RWPE2 (cell line): ENCODE data around the gene DDX28.
"Not testable (repeated sequence)": the region's sequence is repeated elsewhere in the genome, so short reads cannot be mapped to it uniquely, and the experiment has no call there.

Experiments
- ATAC-seq: fragments of 200-7000 bp; cut with Tn5 transposase; 3 replicates; pipeline ENCODE4 v1.9.1; 2021; ENCODE audit warnings: low read depth
- DNase-seq: peaks from one replicate; pipeline ENCODE4 v3.0.0-alpha.2; 2020; ENCODE audit warnings: low spot score
- H3K27ac ChIP-seq: fragments of 450-650 bp; 2 replicates; pipeline ENCODE4 v1.5.1; 2017; ENCODE audit warnings: mild to moderate bottlenecking; ENCODE audit not compliant: poor library complexity, severe bottlenecking
- H3K27me3 ChIP-seq: fragments of 250-450 bp; sonication (Bioruptor Pico); 2 replicates; pipeline ENCODE4 v1.5.1; 2021; ENCODE audit warnings: mild to moderate bottlenecking, moderate library complexity; ENCODE audit not compliant: insufficient read depth, poor library complexity, severe bottlenecking
- H3K36me3 ChIP-seq: fragments of 250-450 bp; sonication (Bioruptor Pico); 2 replicates; pipeline ENCODE4 v1.5.1; 2020; ENCODE audit warnings: low read depth, mild to moderate bottlenecking, moderate library complexity
- H3K4me1 ChIP-seq: fragments of 250-450 bp; sonication (Bioruptor Pico); 2 replicates; pipeline ENCODE4 v1.5.1; 2021; ENCODE audit warnings: mild to moderate bottlenecking, moderate library complexity; ENCODE audit not compliant: insufficient read depth, poor library complexity, severe bottlenecking
- H3K4me3 ChIP-seq: fragments of 250-450 bp; sonication (Bioruptor Pico); 2 replicates; pipeline ENCODE4 v1.5.1; 2021; ENCODE audit warnings: mild to moderate bottlenecking, moderate library complexity; ENCODE audit not compliant: severe bottlenecking
- H3K9me3 ChIP-seq: fragments of 250-450 bp; sonication (Bioruptor Pico); 2 replicates; pipeline ENCODE4 v1.5.1; 2021; ENCODE audit warnings: mild to moderate bottlenecking, moderate library complexity; ENCODE audit not compliant: severe bottlenecking
- TF ChIP-seq, protein P1 (sequence below): fragments of 450-650 bp; IDR thresholded peaks from one replicate; pipeline ENCODE4 v1.5.1; 2017; ENCODE audit warnings: mild to moderate bottlenecking, moderate library complexity; ENCODE audit not compliant: poor library complexity, severe bottlenecking

DDX28 gene

DNA sequence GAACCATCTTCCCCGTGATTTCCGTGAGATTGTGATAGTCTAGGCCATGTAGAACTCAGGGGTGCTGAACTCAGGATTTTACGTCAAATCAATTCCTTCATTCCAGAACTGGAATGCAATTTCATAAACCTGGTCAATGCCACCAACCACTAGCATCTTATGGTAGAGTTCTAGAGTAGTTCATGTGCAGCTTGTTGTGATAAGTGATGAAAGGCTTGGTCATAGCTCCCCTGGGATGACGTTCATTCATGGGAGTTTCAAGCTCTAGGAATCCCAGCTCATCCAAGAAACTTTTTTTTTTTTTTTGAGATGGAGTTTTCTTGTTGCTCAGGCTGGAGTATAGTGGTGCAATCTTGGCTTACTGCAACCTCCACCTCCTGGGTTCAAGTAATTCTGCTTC lies 20.0 kb downstream of the DDX28 start:
- Histone ChIP-seq H3K36me3 (no peaks in the 10 kb centered on the region), H3K27me3 (no peaks in the 10 kb centered on the region), H3K27ac (no peak overlapping the region), H3K4me1 (peaks cover 6% of the 10 kb centered on the region), H3K4me3 (no peak overlapping the region), H3K9me3 (no peaks in the 10 kb centered on the region)
- ATAC-seq (no peak), DNase-seq (no peak)
- TF ChIP-seq, protein P1, sequence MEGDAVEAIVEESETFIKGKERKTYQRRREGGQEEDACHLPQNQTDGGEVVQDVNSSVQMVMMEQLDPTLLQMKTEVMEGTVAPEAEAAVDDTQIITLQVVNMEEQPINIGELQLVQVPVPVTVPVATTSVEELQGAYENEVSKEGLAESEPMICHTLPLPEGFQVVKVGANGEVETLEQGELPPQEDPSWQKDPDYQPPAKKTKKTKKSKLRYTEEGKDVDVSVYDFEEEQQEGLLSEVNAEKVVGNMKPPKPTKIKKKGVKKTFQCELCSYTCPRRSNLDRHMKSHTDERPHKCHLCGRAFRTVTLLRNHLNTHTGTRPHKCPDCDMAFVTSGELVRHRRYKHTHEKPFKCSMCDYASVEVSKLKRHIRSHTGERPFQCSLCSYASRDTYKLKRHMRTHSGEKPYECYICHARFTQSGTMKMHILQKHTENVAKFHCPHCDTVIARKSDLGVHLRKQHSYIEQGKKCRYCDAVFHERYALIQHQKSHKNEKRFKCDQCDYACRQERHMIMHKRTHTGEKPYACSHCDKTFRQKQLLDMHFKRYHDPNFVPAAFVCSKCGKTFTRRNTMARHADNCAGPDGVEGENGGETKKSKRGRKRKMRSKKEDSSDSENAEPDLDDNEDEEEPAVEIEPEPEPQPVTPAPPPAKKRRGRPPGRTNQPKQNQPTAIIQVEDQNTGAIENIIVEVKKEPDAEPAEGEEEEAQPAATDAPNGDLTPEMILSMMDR, result no peak

DNA sequence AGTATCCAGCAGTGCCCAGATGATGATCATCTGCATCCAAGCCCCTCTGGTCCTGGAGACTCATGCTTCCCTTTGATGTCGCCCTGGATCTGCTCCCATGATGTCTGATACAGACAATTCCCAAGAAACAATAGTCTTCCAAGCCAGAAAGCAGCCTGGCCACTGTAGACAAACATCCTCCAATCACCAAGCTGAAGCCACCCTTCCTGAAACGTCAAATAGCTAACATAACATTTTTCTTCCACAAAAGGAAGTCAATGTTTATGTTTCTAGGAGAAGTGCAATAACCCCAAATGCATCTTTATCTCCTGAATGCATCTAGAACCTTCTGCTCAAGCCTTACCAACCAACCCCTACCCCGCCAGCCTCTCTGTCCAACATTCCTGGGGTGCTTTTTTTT lies 22.6 kb downstream of the DDX28 start:
- peaks cover under 1% of the 10 kb centered on the region for H3K4me1 ChIP-seq
- DNase-seq (no peak), ATAC-seq (no peak)
- no peak overlapping the region for H3K4me3 ChIP-seq
- no peaks in the 10 kb centered on the region for H3K9me3 ChIP-seq
- TF ChIP-seq, protein P1, result no peak
- no peaks in the 10 kb centered on the region for H3K36me3 ChIP-seq
- no peak overlapping the region for H3K27ac ChIP-seq
- no peaks in the 10 kb centered on the region for H3K27me3 ChIP-seq

DNA sequence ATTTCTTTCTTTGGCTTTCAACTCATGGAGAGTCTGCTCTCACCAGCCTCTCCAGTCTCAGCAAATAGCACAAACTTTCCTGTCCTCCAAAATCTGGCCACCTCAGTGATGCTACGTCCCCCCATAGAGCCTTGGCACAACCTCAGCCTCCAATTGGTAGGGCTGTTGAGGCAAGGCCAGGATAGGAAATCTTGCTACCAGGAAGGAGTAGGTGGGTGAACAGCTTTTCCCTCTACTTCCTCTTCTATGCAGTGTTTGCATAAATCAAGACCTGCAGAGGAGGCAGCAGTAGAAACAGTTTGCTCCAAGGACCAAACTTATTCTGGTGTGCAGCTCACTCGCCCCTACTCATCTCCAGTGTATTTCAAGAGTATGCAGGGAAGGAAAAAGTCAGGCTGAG lies 23.0 kb downstream of the DDX28 start:
- Histone ChIP-seq H3K4me3 (no peak overlapping the region), H3K4me1 (no peaks in the 10 kb centered on the region), H3K9me3 (no peaks in the 10 kb centered on the region), H3K27ac (no peak overlapping the region), H3K27me3 (no peaks in the 10 kb centered on the region), H3K36me3 (no peaks in the 10 kb centered on the region)
- ATAC-seq (no peak), DNase-seq (no peak)
- TF ChIP-seq, protein P1, result no peak

DNA sequence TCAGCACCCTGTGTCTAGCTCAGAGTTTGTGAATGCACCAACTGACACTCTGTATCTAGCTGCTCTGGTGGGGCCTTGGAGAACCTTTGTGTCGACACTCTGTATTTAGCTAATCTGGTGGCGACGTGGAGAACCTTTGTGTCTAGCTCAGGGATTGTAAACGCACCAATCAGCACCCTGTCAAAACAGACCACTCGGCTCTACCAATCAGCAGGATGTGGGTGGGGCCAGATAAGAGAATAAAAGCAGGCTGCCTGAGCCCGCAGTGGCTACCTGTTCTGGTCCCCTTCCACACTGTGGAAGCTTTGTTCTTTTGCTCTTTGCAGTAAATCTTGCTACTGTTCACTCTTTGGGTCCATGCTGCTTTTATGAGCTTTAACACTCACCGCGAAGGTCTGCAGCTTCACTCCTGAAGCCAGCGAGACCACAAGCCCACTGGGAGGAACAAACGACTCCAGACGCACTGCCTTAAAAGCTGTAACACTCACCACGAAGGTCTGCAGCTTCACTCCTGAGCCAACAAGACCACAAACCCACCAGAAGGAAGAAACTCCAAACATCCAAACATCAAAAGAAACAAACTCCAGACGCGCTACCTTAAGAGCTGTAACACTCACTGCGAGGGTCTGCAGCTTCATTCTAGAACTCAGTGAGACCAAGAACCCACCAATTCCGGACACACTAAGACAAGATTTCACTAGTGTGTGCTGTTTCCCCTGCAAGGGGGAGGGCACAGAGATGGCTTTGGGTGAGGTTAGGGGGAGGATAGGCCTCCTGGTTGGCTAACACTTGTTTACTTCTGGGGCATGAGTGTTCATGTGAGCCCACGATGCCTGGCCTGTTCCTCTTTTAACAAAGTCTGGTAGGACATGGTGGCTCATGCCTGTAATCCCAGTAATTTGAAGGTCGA lies 24.0 kb downstream of the DDX28 start, which contains the start of gene DPEP2:
Gene DPEP2 (minus strand): TSS at position 706 of the 910 bp plus-strand sequence. CDS start 6,272 bp downstream, outside the sequence.
- DNase-seq, H3K4me3 ChIP-seq, H3K9me3 ChIP-seq, H3K27ac ChIP-seq, ATAC-seq, H3K27me3 ChIP-seq, H3K36me3 ChIP-seq, H3K4me1 ChIP-seq: not testable (repeated sequence)

DNA sequence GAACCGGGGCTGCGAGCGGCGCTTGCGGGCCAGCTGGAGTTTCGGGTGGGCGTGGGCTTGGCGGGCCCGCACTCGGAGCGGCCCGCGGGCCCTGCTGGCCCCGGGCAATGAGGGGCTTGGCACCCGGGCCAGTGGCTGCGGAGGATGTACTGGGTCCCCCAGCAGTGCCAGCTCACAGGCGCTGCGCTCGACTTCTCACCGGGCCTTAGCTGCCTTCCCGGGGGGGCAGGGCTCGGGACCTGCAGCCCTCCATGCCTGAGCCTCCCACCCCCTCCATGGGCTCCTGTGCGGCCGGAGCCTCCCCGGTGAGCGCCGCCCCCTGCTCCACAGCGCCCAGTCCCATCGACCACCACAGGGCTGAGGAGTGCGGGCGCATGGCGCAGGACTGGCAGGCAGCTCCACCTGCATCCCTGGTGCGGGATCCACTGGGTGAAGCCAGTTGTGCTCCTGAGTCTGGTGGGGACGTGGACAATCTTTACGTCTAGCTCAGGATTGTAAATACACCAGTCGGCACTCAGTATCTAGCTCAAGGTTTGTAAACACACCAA lies 24.7 kb downstream of the DDX28 start:
- not testable (repeated sequence) for H3K4me1 ChIP-seq, H3K27ac ChIP-seq, H3K4me3 ChIP-seq, H3K9me3 ChIP-seq, H3K36me3 ChIP-seq, H3K27me3 ChIP-seq, DNase-seq, ATAC-seq
